HCT116 (cell line): ENCODE measurements around the gene GPRC5D. TPM values are rescaled to one million over a fixed set of nuclear protein-coding genes. Genes with fewer than 3 reads are reported as not detected.

Experiments used
- ATAC-seq: fragments of 200-7000 bp; cut with Tn5 transposase; 2 replicates; pipeline ENCODE4 v1.9.1; 2020; ENCODE audit warnings: mild to moderate bottlenecking, moderate library complexity
- BruUV-seq: library from RNA; stranded (reverse); fragments of 400-500 nt; replicated peaks from 2 replicates; lab custom pipeline; 2021; lab: Mats Ljungman, UMichigan
- CTCF ChIA-PET: fragments of 300-600 bp; sonication (Branson Sonifier 250); formaldehyde crosslinking; loops from one replicate; lab custom pipeline; 2021; ENCODE audit warnings: antibody characterized with exemption; lab: Charles Lee
- POLR2A ChIA-PET: fragments of 300-600, 350-600 bp; sonication (Branson Sonifier 250); formaldehyde crosslinking; loops from one replicate; lab custom pipeline; 2021; ENCODE audit warnings: antibody characterized with exemption; lab: Charles Lee
- RAD21 ChIA-PET, 2 experiments: fragments of 300-600 bp; sonication (Branson Sonifier 250); formaldehyde crosslinking; loops; one replicate each; lab custom pipeline; 2023; ENCODE audit warnings: low total read pairs in 2 of 2; ENCODE audit not compliant: uncharacterized antibody in 2 of 2, unreplicated experiment in 2 of 2, low non-redundant PET in 1 of 2; lab: Charles Lee
- DNase-seq: peaks from one replicate; pipeline ENCODE4 v3.0.0-alpha.2; 2010; ENCODE audit warnings: low read depth, low spot score
- H2AFZ ChIP-seq: fragments of 200-600 bp; shearing (Covaris generic), sonication (generic); 2 replicates; pipeline ENCODE4 v1.6.1; 2017; ENCODE audit warnings: low read depth, mixed run types, mixed read lengths, antibody characterized with exemption, low read length; ENCODE audit not compliant: poor library complexity, severe bottlenecking
- H3K27ac ChIP-seq: 2 replicates; pipeline ENCODE4 v1.5.1; 2012; ENCODE audit warnings: low read depth, low read length
- H3K27me3 ChIP-seq: fragments of 200-600 bp; sonication (generic); 2 replicates; pipeline ENCODE4 v1.6.1; 2016; ENCODE audit warnings: mixed run types, low read length, mixed read lengths; ENCODE audit not compliant: insufficient read depth
- H3K36me3 ChIP-seq, 2 experiments: fragments of 200-500 bp in 1 of 2; fragments of 200-600 bp in 1 of 2; sonication (Bioruptor generic) in 1 of 2; sonication (generic) in 1 of 2; 2 replicates each; pipeline versions ENCODE4 v1.5.1 to v1.6.1; 2014 to 2016; ENCODE audit warnings: low read length in 2 of 2, inconsistent platforms in 1 of 2, mixed read lengths in 1 of 2, mixed run types in 1 of 2; ENCODE audit not compliant: insufficient read depth in 2 of 2, control insufficient read depth in 1 of 2
- H3K4me1 ChIP-seq, 2 experiments: fragments of 200-600 bp in 1 of 2; sonication (generic) in 1 of 2; 2 replicates each; pipeline versions ENCODE4 v1.5.1 to v1.6.1; 2012 to 2017; ENCODE audit warnings: low read length in 2 of 2, inconsistent platforms in 1 of 2, mild to moderate bottlenecking in 1 of 2, mixed read lengths in 1 of 2, mixed run types in 1 of 2, moderate library complexity in 1 of 2; ENCODE audit not compliant: insufficient read depth in 2 of 2, control insufficient read depth in 1 of 2
- H3K4me2 ChIP-seq: fragments of 200-600 bp; sonication (generic); 2 replicates; pipeline ENCODE4 v1.6.1; 2017; ENCODE audit warnings: mixed run types, low read length, mixed read lengths
- H3K4me3 ChIP-seq, 2 experiments: fragments of 200-600 bp in 1 of 2; sonication (generic) in 1 of 2; replicated peaks in 1 of 2; 2 replicates each; pipeline ENCODE4 v1.5.1; 2011 to 2016; ENCODE audit warnings: low read length in 2 of 2, control low read depth in 1 of 2, low read depth in 1 of 2, mild to moderate bottlenecking in 1 of 2, mixed read lengths in 1 of 2, mixed run types in 1 of 2
- H3K79me2 ChIP-seq: fragments of 200-600 bp; sonication (generic); 2 replicates; pipeline ENCODE4 v1.6.1; 2017; ENCODE audit warnings: mild to moderate bottlenecking, mixed run types, low read length, moderate library complexity, mixed read lengths; ENCODE audit not compliant: insufficient read depth
- H3K9ac ChIP-seq: fragments of 200-600 bp; sonication (generic); 2 replicates; pipeline ENCODE4 v1.6.1; 2016; ENCODE audit warnings: low read length, mixed read lengths
- H3K9me2 ChIP-seq: fragments of 200-600 bp; sonication (generic), shearing (Covaris generic); 2 replicates; pipeline ENCODE4 v1.6.1; 2017; ENCODE audit warnings: mixed run types, mild to moderate bottlenecking, moderate library complexity; ENCODE audit not compliant: insufficient read depth
- H3K9me3 ChIP-seq, 2 experiments: fragments of 200-500 bp in 1 of 2; fragments of 200-600 bp in 1 of 2; sonication (Bioruptor generic) in 1 of 2; sonication (generic) in 1 of 2; 2 replicates each; pipeline ENCODE4 v1.6.1; 2014 to 2017; ENCODE audit warnings: low read length in 2 of 2, mixed read lengths in 2 of 2, inconsistent platforms in 1 of 2, low read depth in 1 of 2, mild to moderate bottlenecking in 1 of 2, mixed run types in 1 of 2, moderate library complexity in 1 of 2; ENCODE audit not compliant: control insufficient read depth in 1 of 2, insufficient read depth in 1 of 2
- H4K20me1 ChIP-seq: fragments of 200-600 bp; sonication (generic), shearing (Covaris generic); 2 replicates; pipeline ENCODE4 v1.6.1; 2017; ENCODE audit warnings: mixed run types, mild to moderate bottlenecking, moderate library complexity; ENCODE audit not compliant: insufficient read depth
- ATF3 ChIP-seq: IDR thresholded peaks from 2 replicates; pipeline ENCODE4 v1.6.1; 2012
- CTCF ChIP-seq, 3 experiments: fragments of 200-600 bp in 1 of 3; sonication (generic) in 1 of 3; IDR thresholded peaks in 2 of 3; conservative IDR thresholded peaks in 1 of 3; 2 replicates each; pipeline ENCODE4 v1.5.1; 2012 to 2017; ENCODE audit warnings: low read depth in 2 of 3, low read length in 2 of 3, antibody characterized with exemption in 1 of 3, borderline replicate concordance in 1 of 3, control low read depth in 1 of 3, mild to moderate bottlenecking in 1 of 3, mixed read lengths in 1 of 3, mixed run types in 1 of 3, moderate library complexity in 1 of 3; ENCODE audit not compliant: insufficient read depth in 1 of 3
- FOSL1 ChIP-seq: IDR thresholded peaks from 2 replicates; pipeline ENCODE4 v1.6.1; 2012; ENCODE audit warnings: low read depth
- RAD21 ChIP-seq: IDR thresholded peaks from 2 replicates; pipeline ENCODE4 v1.6.1; 2012; ENCODE audit warnings: low read depth, mild to moderate bottlenecking
- SIN3A ChIP-seq: IDR thresholded peaks from 2 replicates; pipeline ENCODE4 v1.6.1; 2012; ENCODE audit warnings: low read depth
- SRF ChIP-seq: IDR thresholded peaks from 2 replicates; pipeline ENCODE4 v1.6.1; 2012; ENCODE audit warnings: low read depth
- TCF7L2 ChIP-seq: IDR thresholded peaks from 2 replicates; pipeline ENCODE4 v1.7.0; 2011; ENCODE audit warnings: borderline replicate concordance, inconsistent platforms; ENCODE audit not compliant: insufficient read depth, insufficient read length; ENCODE audit errors: extremely low read depth
- ZNF274 ChIP-seq: fragments of 200-500 bp; sonication (Bioruptor generic); IDR thresholded peaks from 2 replicates; pipeline ENCODE4 v1.6.1; 2014; ENCODE audit warnings: mild to moderate bottlenecking, low read depth, low read length, inconsistent platforms
- intact Hi-C: fragments of 100-400 bp; cut with micrococcal nuclease; formaldehyde crosslinking; loops from 2 replicates; pipeline ENCODE4 v1.10.0; 2022
- total RNA-seq: library from RNA; stranded (reverse); gene quantifications from one replicate; pipeline ENCODE4 v1.2.1, GENCODE V29; 2021; ENCODE audit not compliant: unreplicated experiment

GPRC5D gene
- total RNA-seq, 1 experiment from 2014 or later = not detected

GRCh38 chr12:12998248-12998647, 46.3 kb upstream of the GPRC5D start:
- H3K27me3 ChIP-seq = no peaks in the 10 kb centered on the region
- TF ChIP-seq TCF7L2 = no peak
- TF ChIP-seq SIN3A = no peak
- TF ChIP-seq CTCF (IDR thresholded peaks at IDR 0.05 in 2 of 3, conservative IDR thresholded peaks at IDR 0.05 in 1 of 3; ENCODE audit: borderline replicate concordance in 1 of 3, insufficient read depth in 1 of 3, low read depth in 2 of 3, low read length in 2 of 3) = no peak
- no peak for TF ChIP-seq FOSL1
- TF ChIP-seq ATF3 = no peak
- TF ChIP-seq RAD21 = no peak
- TF ChIP-seq ZNF274 = no peak
- intact Hi-C loops = no loop called here
- no peaks in the 10 kb centered on the region for H3K9me3 ChIP-seq
- H3K9ac ChIP-seq = no peak overlapping the region
- H3K4me3 ChIP-seq = no peak overlapping the region
- H4K20me1 ChIP-seq = no peaks in the 10 kb centered on the region
- ChIA-PET RAD21 (no interaction called here), POLR2A (no interaction called here), CTCF (no interaction called here)
- no peak overlapping the region for H2AFZ ChIP-seq
- BruUV-seq = no TSS peak
- peaks cover 3 to 18% of the 10 kb centered on the region in 2 experiments; a peak in 3 of 4 replicates for H3K4me1 ChIP-seq
- H3K9me2 ChIP-seq = no peaks in the 10 kb centered on the region
- ATAC-seq = no peak
- no peak overlapping the region for H3K4me2 ChIP-seq
- peaks cover 0 to 2% of the 10 kb centered on the region in 2 experiments; a peak in 1 of 4 replicates for H3K36me3 ChIP-seq
- H3K79me2 ChIP-seq = peaks cover 25% of the 10 kb centered on the region
- DNase-seq = no peak
- no peak overlapping the region for H3K27ac ChIP-seq

- ChIA-PET RAD21 (no interaction called here), POLR2A (no interaction called here), CTCF (interaction anchor here (1.0 kb wide), 1 partner anchor 14 kb away, joined by 4 read pairs; no protein-coding TSS in a partner anchor)
- no peak for ATAC-seq
- Histone ChIP-seq H3K9me2 (no peaks in the 10 kb centered on the region), H3K4me2 (no peak overlapping the region), H3K27me3 (no peaks in the 10 kb centered on the region), H3K4me3 (no peak overlapping the region), H3K79me2 (peaks cover 25% of the 10 kb centered on the region), H3K4me1 (peaks cover 3 to 18% of the 10 kb centered on the region in 2 experiments; a peak in 3 of 4 replicates), H3K9ac (no peak overlapping the region), H2AFZ (no peak overlapping the region), H4K20me1 (no peaks in the 10 kb centered on the region), H3K9me3 (no peaks in the 10 kb centered on the region), H3K27ac (no peak overlapping the region), H3K36me3 (peaks cover 0 to 2% of the 10 kb centered on the region in 2 experiments; a peak in 1 of 4 replicates)
- no TSS peak for BruUV-seq
- TF ChIP-seq SRF = no peak
- DNase-seq = no peak
- intact Hi-C loops = no loop called here
Measured at GRCh38 chr12:12997734-12998133, 45.8 kb upstream of the GPRC5D start.
